OCI-LY1 (cell line): ENCODE measurements around the gene SMOC2.

Experiments
- CTCF ChIP-seq: fragments of 200-600 bp; sonication (generic), shearing (Covaris generic); IDR thresholded peaks from 2 replicates; pipeline ENCODE4 v1.5.1; 2017; ENCODE audit warnings: mild to moderate bottlenecking, antibody characterized with exemption, low read length, moderate library complexity, mixed read lengths
- EZH2 ChIP-seq: fragments of 200-600 bp; sonication (generic), shearing (Covaris generic); IDR thresholded peaks from 2 replicates; pipeline ENCODE4 v1.8.0; 2017; ENCODE audit warnings: borderline replicate concordance, mixed run types, mild to moderate bottlenecking, antibody characterized with exemption, low read length, moderate library complexity, mixed read lengths

GRCh38 chr6:168495636-168496035, 54.7 kb downstream of the SMOC2 start:
- no peak for TF ChIP-seq CTCF
- no peak for TF ChIP-seq EZH2
